CD4-positive, alpha-beta T cell treated with Interleukin-17A for 4 hours (primary cell): ENCODE measurements around the gene AGBL4.

Experiments used
- DNase-seq: peaks from one replicate; pipeline ENCODE4 v3.0.0-alpha.2; 2020; ENCODE audit warnings: mixed read lengths

The AGBL4 gene

DNA sequence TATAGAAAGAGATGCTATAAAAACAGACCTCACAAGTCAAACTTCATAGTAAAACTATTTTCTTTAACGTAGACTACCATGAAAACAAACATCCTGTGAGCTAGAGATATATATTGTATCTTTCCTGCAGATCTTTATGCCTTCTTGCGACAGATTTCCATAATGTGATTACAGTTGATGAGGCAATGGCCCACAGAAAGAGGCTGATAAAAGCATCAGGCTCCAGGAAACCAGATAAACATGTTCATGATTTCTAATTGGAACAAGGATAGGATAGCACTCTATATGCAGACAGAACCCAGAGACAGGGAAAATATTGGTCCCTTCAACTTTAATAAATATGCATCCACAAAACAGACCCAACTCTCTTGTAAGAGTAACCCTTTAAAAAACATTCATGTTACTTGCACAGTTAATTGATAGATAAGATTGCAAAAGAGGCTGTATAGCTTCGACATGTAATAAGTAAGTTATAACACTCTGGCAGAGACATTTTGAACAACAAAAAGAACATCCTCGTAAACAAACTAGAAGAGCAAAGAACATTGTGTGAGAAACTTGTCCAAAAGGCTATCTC is 329.4 kb downstream of the AGBL4 start:
- no peak for DNase-seq

DNA sequence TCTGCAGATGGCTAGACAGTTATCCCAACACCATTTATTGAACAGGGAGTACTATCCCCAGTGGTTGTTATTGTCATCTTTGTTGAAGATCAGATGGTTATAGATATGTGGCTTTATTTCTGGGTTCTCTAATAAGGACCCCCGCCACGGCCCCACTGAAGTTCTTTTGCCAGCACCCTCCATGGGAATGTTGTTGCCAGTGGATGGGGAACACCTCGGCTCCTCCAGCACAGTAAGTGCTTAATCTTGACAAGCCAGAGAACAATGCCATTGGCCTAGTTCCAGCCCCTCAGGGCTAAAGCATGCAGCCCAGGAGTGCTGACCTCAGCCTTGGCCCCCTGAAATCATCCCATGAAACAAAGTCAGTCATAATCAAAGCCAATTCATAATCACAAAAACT is 337.6 kb downstream of the AGBL4 start:
- DNase-seq, result no peak

DNA sequence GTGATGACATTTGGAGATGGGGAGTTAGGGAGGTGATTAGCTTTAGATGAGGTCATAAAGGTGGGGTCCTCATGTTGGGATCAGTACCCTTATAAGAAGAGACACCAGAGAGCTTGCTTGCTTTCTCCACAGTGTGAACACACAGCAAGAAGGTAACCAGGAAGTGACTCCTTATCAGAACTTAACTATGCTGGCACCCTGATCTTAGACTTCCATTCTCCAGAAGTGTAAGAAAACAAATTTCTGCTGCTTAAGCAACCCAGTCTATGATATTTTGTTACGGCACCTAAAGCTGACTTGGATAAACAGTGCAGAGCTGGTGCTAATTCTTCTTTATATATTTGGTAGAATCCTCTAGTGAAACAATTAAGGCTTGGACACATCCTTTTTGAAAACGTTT is 346.0 kb downstream of the AGBL4 start:
- no peak for DNase-seq

DNA sequence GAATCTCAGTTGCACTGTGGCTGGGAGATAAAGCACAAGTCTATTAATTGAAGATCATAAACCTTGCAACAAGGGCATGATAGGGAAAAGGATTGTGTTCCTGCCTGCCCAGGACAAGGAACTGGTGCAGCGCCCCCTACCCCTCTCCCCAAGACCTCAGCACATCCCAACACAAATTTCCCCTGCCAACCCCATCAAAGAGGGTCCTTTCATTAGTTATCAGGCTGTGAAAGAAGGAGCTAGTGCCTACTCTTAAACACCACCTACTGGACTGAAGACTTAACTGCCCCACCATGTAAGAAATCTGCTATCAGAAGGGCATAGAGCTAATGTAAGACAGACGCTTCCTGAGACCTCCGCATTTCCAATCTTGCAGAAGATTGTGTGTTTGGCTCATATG is 372.6 kb downstream of the AGBL4 start:
- no peak for DNase-seq

DNA sequence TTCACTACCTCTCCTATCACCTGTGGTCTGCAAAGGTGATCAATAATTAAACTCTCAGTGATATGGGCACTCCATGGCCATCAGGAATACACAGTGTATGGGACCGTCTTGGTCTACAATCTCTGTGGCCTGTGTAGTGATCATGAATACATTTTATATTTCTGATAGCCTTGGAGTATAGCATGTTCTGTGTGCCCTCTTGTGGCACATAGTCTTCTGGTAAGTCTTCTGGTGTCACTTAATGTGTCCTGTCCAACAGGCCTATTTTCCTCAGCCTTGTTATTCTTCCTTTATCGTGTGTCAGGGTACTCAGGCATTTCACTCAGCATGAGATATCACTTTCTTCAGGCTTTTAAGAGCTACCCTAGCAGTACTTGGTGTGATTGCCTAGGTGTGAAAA is 393.6 kb downstream of the AGBL4 start:
- DNase-seq, result no peak

DNA sequence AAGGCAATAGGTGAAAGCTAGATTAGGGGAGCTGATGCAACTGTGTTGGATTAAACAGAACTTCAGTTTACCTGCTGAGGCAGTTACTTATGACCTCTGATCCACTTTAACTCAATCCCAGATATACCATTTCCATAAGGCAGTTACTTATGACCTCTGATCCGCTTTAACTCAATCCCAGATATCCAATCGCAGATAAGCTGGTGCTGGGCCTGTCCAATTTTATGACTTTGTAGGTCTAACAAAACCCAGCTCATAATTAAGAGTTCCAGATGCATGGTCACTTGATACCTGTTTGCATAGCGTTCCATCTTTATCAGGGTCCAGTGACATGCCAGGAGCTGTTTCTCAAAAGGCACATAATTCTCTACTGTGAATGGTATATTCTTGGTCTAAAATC is 396.0 kb downstream of the AGBL4 start:
- no peak for DNase-seq

DNA sequence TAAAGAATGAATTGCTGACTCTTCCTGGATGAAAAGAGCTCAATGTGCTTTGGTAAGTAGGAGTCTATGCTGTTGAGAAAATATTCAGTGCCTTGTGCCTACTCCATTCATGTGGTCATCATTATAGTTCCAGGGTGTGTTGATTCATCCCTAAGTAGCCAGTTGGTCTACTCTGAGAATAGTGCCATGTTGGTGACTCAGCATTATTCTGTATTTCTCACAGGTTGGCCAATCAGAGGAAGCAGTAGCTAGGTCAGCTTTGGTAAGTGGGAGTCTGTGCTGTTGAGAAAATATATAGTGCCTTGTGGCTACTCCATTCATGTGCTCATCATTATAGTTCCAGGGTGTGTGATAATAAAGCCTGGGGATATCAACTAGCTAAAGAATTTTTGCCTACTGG is 397.3 kb downstream of the AGBL4 start:
- no peak for DNase-seq

DNA sequence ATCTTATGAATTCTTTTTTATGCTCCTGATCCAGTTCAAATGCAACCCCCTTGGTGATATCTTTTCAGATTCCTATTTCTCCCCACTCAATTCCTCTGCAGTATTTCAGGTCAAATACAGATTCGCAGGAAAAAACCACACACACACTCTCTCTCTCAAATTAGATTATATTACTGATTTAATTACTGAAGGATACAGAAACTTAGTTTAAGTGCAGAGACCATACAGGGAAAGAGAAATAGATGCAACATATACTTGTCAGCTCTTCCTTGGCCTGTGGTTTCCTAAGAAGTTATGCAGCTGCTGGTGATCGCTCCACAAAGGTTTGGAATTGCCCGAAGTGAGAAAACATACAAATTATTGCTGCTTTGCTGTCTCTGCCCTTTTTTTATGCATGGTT is 400.9 kb downstream of the AGBL4 start:
- no peak for DNase-seq

DNA sequence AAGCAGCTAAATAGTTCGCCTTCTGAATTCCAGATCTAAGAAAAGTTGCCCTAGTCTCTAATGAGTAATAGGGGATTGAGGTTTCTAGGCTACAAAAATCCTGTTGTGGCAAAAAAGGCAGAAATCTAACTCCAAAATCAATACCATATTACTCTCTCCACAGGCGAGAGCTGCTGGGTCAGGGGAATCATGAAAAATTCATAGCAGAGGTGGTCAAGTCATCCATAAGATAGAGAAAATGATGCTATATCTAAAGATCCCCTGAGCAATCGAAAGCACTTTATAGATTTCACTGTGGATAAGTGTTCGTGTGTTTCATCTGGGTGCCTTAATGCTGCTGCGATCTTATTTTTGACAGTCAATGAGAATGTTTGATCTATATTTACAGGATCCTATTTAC is 417.7 kb downstream of the AGBL4 start:
- DNase-seq, result no peak

DNA sequence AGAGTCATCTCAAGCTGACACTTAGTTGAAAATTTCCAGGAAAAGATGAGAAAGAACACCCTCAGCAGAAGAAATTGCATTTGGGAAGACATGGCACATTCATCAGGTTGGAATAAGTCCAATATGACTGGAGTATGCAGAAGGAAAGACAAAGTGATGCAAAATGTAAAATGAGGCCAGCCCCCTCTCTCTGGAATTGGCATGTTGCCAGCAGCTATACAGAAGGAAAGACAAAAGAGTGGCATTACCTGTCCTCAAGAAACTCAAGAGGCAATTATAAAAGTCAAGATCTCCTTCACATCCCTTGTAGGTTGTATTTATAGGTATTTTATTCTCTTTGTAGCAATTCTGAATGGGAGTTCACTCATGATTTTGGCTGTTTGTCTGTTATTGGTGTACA is 426.3 kb downstream of the AGBL4 start:
- no peak for DNase-seq

DNA sequence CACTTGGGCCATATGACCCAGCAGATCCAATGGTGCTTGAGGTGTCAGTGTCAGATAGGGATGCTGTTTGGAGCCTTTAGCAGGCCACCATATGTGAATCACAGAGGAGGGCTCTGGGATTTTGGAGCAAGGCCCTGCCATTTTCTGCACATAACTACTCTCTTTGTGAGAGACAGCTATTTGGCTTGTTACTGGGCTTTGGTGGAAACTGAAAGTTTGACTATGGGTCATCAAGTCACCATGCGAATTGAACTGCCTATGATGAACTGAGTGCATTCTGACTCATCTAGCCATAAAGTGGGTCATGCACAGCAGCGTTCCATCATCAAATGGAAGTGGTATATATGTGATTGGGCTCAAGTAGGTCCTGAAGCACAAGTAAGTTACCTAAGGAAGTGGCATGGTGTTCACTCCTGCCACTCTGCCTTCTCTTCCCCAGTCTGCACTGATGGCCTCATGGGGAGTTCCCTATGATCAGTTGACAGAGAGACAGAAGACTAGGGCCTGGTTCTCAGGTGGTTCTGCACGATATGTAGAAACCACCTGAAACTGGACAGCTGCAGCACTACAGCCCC is 447.3 kb downstream of the AGBL4 start:
- DNase-seq, result no peak

DNA sequence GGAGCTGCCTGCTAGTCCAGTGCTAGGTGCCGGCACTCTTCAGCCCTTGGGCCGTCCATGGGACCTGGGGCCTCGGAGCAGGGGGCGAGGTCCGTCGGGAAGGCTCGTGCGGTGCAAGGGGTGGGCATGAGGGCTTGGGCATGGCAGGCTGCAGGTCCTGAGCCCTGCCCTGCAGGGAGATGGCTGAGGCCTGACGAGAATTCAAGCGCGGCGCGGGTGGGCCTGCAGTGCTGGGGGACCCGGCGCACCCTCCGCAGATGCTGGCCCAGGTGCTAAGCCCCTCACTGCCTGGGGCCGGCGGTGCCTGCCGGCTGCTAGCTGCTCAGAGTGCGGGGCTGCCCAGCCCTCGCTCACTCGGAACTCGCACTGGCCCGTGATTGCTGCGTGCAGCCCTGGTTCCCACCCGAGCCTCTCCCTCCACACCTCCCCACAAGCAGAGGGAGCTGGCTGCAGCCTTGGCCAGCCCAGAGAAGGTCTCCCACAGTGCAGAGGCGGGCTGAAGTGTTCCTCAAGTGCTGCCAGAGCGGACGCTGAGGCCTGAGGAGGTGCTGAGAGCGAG is 467.0 kb downstream of the AGBL4 start:
- no peak for DNase-seq

DNA sequence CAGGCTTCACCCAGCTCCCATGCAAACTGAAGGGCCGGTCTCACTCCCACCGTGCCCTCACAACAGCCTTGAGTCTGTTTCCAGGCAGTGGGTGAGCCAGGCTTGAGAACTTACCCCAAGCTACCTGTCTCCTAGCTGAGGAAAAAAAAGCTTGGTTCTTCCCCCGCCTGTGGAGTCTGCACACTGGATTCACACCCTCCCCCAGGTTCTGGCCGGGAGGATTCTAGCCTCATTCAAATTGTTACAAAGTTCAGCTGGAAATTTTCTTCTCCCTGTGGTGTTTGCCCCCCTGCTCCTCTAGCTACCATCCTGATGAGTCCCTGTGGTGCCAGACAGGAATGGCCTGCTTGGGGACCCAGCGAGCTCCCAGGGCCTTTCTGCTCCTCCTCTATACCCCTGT is 471.7 kb downstream of the AGBL4 start:
- DNase-seq, result no peak

DNA sequence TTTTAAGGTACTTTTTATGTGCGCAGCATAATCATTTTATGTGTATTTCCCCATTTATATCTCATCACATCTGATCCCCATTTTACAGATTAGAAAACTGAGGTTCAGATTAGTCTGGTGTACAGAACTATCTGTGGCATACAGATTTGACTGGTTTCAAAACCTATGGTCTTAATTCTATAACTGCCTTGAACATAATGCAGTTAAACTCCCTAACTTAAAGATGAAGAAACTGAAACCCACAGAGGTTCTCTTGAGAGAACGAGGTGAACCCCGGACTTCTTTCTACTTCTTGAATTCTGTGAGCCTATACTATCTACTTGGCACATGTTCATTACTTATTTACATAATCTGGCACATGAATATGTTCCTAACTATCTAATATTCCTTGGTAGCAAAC is 479.1 kb downstream of the AGBL4 start:
- no peak for DNase-seq

DNA sequence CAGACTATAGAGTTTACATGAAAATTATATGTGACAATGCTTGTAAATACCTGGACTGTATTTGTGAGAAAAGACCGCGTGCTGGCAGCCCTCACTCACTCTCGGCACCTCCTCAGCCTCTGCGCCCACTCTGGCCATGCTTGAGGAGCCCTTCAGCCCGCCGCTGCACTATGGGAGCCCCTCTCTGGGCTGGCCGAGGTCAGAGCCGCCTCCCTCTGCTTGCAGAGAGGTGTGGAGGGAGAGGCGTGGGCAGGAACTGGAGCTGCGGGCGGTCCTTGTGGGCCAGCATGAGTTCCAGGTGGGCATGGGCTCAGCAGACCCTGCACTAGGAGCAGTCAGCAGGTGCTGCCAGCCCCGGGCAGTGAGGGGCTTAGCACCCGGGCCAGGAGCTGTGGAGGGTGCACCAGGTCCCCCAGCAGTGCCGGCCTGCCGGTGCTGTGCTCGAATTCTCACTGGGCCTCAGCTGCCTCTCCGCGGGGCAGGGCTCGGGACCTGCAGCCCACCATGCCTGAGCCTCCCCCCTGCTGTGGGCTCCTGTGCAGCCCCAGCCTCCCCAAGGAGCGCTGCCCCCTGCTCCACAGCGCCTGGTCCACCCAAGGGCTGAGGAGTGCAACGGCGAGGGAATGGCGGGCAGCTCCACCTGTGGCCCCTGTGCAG is 482.5 kb downstream of the AGBL4 start:
- no peak for DNase-seq

DNA sequence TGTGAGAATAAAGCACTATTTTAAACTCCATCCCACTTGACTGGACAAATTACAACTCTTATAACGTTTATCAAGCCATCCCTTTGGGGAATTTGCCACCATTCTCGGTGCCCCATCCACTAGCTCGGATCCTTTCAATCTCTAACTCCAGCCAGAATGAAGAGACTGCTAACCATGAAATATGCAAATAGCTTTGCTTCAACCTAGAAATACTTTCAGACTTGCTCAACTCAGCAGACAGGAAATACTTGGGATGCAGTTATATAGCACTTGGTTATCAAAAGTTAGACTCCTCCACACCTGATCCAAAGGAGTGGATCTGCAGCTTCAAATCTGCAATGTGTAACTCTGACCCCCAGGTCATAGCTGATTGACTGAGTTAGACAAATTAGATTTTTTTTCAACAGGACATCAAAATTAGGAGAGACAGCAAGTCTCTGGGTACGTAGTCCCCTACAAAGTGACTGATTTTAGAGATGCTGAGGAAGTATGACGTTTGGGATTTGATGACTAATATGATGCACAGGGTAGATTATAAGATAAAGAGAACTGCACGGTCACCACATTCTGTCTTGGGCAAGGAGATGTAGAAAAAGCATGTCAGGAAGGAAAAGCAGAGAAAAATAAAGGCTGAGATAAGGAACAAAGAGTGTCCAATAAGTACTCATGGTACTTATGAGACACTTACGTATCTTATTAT is 496.0 kb downstream of the AGBL4 start:
- no peak for DNase-seq

DNA sequence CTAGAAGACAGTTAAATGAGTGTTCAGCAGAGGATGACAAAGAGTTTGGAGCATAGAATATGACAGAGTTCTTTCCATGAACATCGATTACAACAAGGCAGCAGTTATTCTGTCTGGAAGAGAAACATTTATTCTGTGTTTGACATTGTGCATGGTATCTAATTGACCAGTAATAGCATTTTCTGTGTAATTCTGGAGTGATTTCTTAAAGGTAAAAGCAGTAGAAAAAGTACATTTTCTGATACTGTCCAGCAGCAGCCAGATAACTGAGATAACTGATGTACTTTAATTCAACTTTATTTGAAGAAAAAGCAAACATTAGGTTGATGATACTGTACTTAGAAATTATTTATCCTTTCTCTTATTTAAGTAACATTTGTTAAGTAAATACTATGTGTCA is 497.1 kb downstream of the AGBL4 start:
- no peak for DNase-seq

DNA sequence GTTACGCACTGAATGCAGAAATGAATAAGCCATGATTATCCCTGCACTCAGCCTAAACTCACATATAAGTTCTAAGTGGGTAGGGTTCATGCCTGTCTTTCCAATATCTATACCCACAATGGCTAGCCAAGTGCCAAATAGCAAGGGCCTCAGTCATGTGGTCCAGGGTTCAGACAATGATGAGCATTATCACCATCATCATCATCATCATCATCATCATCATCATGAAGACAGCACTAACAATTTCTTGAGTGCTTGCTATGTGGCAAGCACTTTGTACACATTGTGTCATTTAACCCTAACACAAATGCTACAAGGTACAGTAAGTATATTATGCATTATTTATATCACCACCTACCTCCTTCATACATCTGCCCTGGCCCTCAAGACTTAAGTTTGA is 500.0 kb downstream of the AGBL4 start:
- no peak for DNase-seq

DNA sequence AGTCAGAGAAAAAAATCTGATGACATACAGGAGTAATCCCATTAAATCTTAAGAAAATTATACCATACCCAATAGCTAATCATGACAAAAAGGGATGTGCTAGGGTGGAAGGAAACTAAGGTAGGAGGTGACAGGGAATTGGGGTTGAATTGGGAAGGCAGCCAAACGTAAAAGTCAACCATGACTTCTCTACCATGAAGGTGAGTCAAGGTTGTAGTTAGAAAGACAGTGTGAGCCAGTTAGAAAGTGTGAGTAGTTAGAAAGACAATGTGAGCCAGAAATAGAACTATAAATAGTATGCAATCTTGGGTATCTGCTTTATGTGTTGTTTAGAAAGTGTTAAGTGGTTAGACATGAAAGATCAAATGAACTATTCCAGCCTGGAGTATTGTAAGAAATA is 556.8 kb downstream of the AGBL4 start:
- DNase-seq, result no peak

DNA sequence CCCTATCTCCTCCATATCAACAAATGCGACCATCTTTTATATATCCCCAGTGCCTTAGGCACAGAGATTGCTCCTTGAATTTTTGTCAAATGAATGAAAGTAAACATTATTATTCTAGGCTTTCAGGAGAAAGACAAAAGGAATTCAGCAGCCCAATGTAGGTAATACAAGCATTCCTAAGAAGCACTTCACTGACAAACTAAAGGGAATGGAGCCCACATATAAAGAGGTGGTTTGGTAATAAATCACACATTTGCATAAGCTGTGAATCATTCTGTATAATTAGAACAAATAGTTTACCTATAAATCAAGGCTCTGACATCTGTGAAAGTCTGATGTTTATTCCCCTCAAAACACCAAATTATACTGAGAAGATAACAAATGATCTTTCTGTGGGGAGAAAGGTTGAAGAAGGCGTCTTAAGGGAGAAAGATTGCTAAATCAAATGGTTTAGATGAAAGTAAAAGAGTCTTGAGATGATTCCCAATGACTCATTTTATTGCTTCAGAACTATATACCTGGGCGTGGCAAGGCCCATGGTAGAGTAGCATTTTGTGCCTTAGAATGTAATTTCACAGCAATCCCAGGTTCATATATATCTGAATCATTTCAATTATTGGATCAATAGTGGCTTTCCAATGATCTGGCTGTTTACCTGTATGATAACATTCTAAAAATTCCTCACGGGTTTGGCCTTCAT is 558.1 kb downstream of the AGBL4 start:
- no peak for DNase-seq

DNA sequence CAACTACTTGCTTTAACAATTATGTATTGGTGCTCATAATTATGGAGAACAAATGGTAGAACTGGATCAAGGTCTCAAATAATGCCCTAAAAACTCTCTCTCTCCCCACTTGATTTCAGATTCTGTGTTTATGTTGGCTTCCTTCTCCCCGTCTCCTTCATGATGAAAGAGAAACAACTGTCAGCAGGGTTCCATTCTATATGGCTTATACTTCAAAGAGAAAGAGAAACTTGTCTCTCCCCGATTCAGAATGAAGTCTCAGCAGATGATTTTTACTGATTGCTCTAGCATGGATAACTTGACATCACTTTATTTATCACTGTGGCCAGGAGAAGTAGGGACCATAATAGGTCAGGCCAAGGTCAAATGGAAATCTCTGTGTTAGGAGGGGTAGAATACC is 575.6 kb downstream of the AGBL4 start:
- DNase-seq, result no peak

DNA sequence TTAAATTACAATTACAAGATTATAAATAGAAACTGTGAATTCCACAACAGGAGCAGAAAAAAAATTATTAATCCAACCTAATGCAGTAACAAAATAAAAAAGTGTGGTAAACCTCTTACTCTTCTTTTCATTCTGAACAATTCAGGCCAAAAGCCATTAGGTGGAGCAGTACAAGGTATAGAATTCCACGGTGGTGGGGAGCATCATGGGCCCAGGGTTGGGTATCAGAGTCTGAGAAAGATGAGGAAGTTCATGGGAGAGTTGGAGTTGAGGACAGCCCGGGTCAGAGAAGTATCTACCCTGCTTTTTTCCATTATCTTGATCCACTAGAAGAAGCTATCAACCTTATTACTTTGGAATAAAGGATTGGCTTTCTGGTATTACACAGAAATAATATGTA is 586.9 kb downstream of the AGBL4 start:
- DNase-seq, result no peak

DNA sequence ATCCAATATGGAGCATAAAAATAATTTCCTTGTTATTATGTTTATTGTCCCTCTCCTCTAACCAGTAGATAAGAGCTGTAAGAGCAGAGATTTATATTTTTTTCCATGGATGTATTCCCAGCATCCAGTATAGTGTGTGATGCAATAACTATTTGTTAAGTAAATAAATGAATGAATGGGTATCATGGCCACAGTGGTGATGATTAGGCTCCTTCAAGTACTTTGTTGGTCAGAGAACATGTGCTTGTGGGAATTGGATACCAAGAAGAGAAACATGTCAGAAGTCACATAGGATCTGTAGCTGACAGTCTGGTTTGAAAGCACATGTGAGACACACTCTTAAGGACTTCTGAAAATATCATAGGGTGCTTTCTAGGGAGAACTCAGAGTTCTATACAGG is 588.5 kb downstream of the AGBL4 start:
- no peak for DNase-seq
